ENCODE results near the gene PKM.
A peak's percentile ranks its signal among the peaks of the same experiment; 100 is the strongest.

Gene PKM

GRCh38 chr15:72182673-72183072, 48.3 kb downstream of the PKM start:
- peak in 2 of 11 experiments; percentile 56 to 63; a peak in 3 of 22 replicates for TF ChIP-seq Cebpa-rat (IDR thresholded peaks at IDR 0.05)
- Histone ChIP-seq H3K4me1 (peaks cover 0 to 4% (median 0%) of the 10 kb centered on the region in 10 experiments; a peak in 1 of 20 replicates), H3K27ac (no peak overlapping the region), H4K20me1 (no peaks in the 10 kb centered on the region), H3K9me3 (replicated peaks in 1 of 11) (no peaks in the 10 kb centered on the region), H3K27me3 (peaks cover 0 to 6% (median 0%) of the 10 kb centered on the region in 11 experiments; a peak in 1 of 22 replicates), H3K9ac (no peak overlapping the region), H3K4me3 (no peak overlapping the region), H3K4me2 (no peak overlapping the region), H3K36me3 (no peaks in the 10 kb centered on the region)

- H3K4me2 ChIP-seq = no peak overlapping the region
- H3K4me3 ChIP-seq = no peak overlapping the region
- peaks cover 0 to 4% (median 0%) of the 10 kb centered on the region in 10 experiments; a peak in 1 of 20 replicates for H3K4me1 ChIP-seq
- H3K9ac ChIP-seq = no peak overlapping the region
- no peak for TF ChIP-seq Cebpa-rat (IDR thresholded peaks at IDR 0.05)
- no peaks in the 10 kb centered on the region for H4K20me1 ChIP-seq
- peaks cover 0 to 6% (median 0%) of the 10 kb centered on the region in 11 experiments; a peak in 1 of 22 replicates for H3K27me3 ChIP-seq
- H3K9me3 ChIP-seq (replicated peaks in 1 of 11) = no peaks in the 10 kb centered on the region
- no peak overlapping the region for H3K27ac ChIP-seq
- no peaks in the 10 kb centered on the region for H3K36me3 ChIP-seq
Observed at GRCh38 chr15:72182244-72182643, 48.7 kb downstream of the PKM start.

- Histone ChIP-seq H3K27ac (no peak overlapping the region), H3K4me3 (no peak overlapping the region), H3K9me3 (replicated peaks in 1 of 11) (no peaks in the 10 kb centered on the region), H3K27me3 (peaks cover 0 to 6% (median 0%) of the 10 kb centered on the region in 11 experiments; a peak in 1 of 22 replicates), H3K9ac (no peak overlapping the region), H3K4me2 (no peak overlapping the region), H4K20me1 (0 out of 22 replicates have a peak, but pooled peaks cover 0 to 2% (median 0%) of the 10 kb centered on the region in 11 experiments), H3K36me3 (no peaks in the 10 kb centered on the region), H3K4me1 (peaks cover 0 to 4% (median 0%) of the 10 kb centered on the region in 10 experiments; a peak in 1 of 20 replicates)
- no peak for TF ChIP-seq Cebpa-rat (IDR thresholded peaks at IDR 0.05)
Observed at GRCh38 chr15:72180761-72181324, 50.1 kb downstream of the PKM start.

GRCh38 chr15:72179950-72180581, 50.9 kb downstream of the PKM start:
- Histone ChIP-seq H3K4me1 (peaks cover 0 to 4% (median 0%) of the 10 kb centered on the region in 10 experiments; a peak in 1 of 20 replicates), H3K27me3 (peaks cover 0 to 6% (median 0%) of the 10 kb centered on the region in 11 experiments; a peak in 1 of 22 replicates), H3K36me3 (no peaks in the 10 kb centered on the region), H3K9me3 (replicated peaks in 1 of 11) (no peaks in the 10 kb centered on the region), H3K9ac (no peak overlapping the region), H4K20me1 (0 out of 22 replicates have a peak, but pooled peaks cover 0 to 8% (median 0%) of the 10 kb centered on the region in 11 experiments), H3K4me2 (peak overlapping the region in 1 of 11 experiments; percentile 5; a peak in 1 of 22 replicates), H3K4me3 (no peak overlapping the region), H3K27ac (no peak overlapping the region)
- no peak for TF ChIP-seq Cebpa-rat (IDR thresholded peaks at IDR 0.05)

GRCh38 chr15:72178976-72179585, 51.9 kb downstream of the PKM start:
- Histone ChIP-seq H3K27ac (no peak overlapping the region), H3K9ac (no peak overlapping the region), H3K4me2 (no peak overlapping the region), H3K9me3 (replicated peaks in 1 of 11) (no peaks in the 10 kb centered on the region), H3K27me3 (peaks cover 0 to 1% (median 0%) of the 10 kb centered on the region in 11 experiments; a peak in 1 of 22 replicates), H3K36me3 (no peaks in the 10 kb centered on the region), H3K4me1 (peaks cover 0 to 4% (median 0%) of the 10 kb centered on the region in 10 experiments; a peak in 1 of 20 replicates), H4K20me1 (0 out of 22 replicates have a peak, but pooled peaks cover 0 to 8% (median 0%) of the 10 kb centered on the region in 11 experiments), H3K4me3 (no peak overlapping the region)
- TF ChIP-seq Cebpa-rat (IDR thresholded peaks at IDR 0.05) = no peak

- Histone ChIP-seq H3K4me3 (no peak overlapping the region), H4K20me1 (0 out of 22 replicates have a peak, but pooled peaks cover 0 to 8% (median 0%) of the 10 kb centered on the region in 11 experiments), H3K4me2 (no peak overlapping the region), H3K9ac (no peak overlapping the region), H3K9me3 (replicated peaks in 1 of 11) (no peaks in the 10 kb centered on the region), H3K36me3 (no peaks in the 10 kb centered on the region), H3K27ac (no peak overlapping the region), H3K4me1 (peaks cover 0 to 4% (median 0%) of the 10 kb centered on the region in 10 experiments; a peak in 1 of 20 replicates), H3K27me3 (no peaks in the 10 kb centered on the region)
- TF ChIP-seq Cebpa-rat (IDR thresholded peaks at IDR 0.05) = no peak
Observed at GRCh38 chr15:72176743-72177142, 54.2 kb downstream of the PKM start.

GRCh38 chr15:72176159-72176558, 54.8 kb downstream of the PKM start:
- H3K27ac ChIP-seq = no peak overlapping the region
- H3K9ac ChIP-seq = no peak overlapping the region
- H3K4me1 ChIP-seq = peaks cover 0 to 4% (median 0%) of the 10 kb centered on the region in 10 experiments; a peak in 1 of 20 replicates
- H3K9me3 ChIP-seq (replicated peaks in 1 of 11) = no peaks in the 10 kb centered on the region
- H3K4me2 ChIP-seq = no peak overlapping the region
- TF ChIP-seq Cebpa-rat (IDR thresholded peaks at IDR 0.05) = no peak
- H3K4me3 ChIP-seq = no peak overlapping the region
- H3K27me3 ChIP-seq = no peaks in the 10 kb centered on the region
- H4K20me1 ChIP-seq = 0 out of 22 replicates have a peak, but pooled peaks cover 0 to 8% (median 0%) of the 10 kb centered on the region in 11 experiments
- no peaks in the 10 kb centered on the region for H3K36me3 ChIP-seq

- Histone ChIP-seq H4K20me1 (0 out of 22 replicates have a peak, but pooled peaks cover 0 to 8% (median 0%) of the 10 kb centered on the region in 11 experiments), H3K4me2 (no peak overlapping the region), H3K9me3 (replicated peaks in 1 of 11) (no peaks in the 10 kb centered on the region), H3K9ac (no peak overlapping the region), H3K27me3 (no peaks in the 10 kb centered on the region), H3K4me3 (no peak overlapping the region), H3K27ac (no peak overlapping the region), H3K4me1 (peaks cover 0 to 4% (median 0%) of the 10 kb centered on the region in 10 experiments; a peak in 1 of 20 replicates), H3K36me3 (no peaks in the 10 kb centered on the region)
- no peak for TF ChIP-seq Cebpa-rat (IDR thresholded peaks at IDR 0.05)
Observed at GRCh38 chr15:72175186-72176044, 55.6 kb downstream of the PKM start.
